Measurements from ENCODE around the gene NEDD8. TPM values are rescaled to one million over a fixed set of nuclear protein-coding genes. Genes with fewer than 3 reads are reported as not detected.

The NEDD8 gene
- total RNA-seq, 2 experiments from 2014 or later: 42.0 to 43.5 TPM

DNA sequence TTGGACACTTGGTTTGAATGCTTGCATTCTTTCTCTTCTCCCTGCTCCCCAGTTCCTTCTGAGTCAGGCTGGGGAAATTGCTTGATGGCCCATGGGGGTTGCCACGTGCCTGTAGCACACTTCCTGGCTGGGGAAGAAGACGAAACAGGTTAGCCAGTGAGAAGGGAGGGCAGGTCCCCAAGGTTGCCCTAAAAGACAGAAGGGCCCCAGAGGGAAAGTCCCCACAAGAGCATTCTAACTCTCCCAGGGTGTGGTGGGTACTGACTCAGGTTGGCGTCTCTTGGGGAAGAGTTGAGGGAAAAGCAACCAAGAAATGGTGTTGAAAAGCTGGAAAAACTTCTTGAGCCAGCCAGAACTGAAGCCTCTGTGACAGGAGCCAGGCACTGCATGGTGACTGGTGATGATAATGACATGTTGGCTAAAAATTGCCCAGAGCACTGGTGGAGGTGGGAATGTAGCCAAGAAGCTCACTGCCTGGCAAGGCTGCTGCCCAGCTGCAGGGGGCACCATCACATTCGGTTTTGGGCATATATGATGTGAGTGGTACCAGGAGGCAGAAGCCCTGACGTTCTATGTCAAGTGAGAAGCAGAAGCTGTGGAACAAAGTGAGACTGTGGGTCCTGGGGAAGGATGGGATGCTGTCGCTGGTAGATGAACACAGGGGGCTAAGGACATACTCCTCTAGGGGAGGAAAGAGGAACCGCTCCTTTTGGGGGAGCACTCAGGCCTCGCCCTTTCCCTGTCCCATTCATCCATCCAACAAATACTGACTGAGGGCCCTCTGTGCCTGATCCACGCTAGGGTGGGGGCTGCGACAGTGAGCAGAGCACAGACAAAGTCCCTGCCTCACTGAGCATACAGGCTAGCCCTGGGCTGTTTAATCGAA is 47.4 kb upstream of the NEDD8 start:
- Histone ChIP-seq H3K27ac (ENCODE audit: low read depth in 1 of 2, low read length in 2 of 2) (peak overlapping the region in 1 of 2 donors; percentile 33), H3K9me3 (ENCODE audit: control insufficient read depth in 1 of 2, insufficient read depth in 1 of 2, low read length in 2 of 2) (no peaks in the 10 kb centered on the region), H3K4me3 (ENCODE audit: low read length) (no peak overlapping the region), H3K4me1 (ENCODE audit: insufficient read depth, low read length) (peaks cover 38% of the 10 kb centered on the region), H3K27me3 (ENCODE audit: control insufficient read depth in 1 of 2, insufficient read depth in 2 of 2, low read length in 2 of 2) (no peaks in the 10 kb centered on the region), H3K36me3 (ENCODE audit: insufficient read depth, low read length) (no peaks in the 10 kb centered on the region)
- DNase-seq: peak in 12 of 14 experiments; percentile 23 to 87 (median 40)
- TF ChIP-seq, protein P1, sequence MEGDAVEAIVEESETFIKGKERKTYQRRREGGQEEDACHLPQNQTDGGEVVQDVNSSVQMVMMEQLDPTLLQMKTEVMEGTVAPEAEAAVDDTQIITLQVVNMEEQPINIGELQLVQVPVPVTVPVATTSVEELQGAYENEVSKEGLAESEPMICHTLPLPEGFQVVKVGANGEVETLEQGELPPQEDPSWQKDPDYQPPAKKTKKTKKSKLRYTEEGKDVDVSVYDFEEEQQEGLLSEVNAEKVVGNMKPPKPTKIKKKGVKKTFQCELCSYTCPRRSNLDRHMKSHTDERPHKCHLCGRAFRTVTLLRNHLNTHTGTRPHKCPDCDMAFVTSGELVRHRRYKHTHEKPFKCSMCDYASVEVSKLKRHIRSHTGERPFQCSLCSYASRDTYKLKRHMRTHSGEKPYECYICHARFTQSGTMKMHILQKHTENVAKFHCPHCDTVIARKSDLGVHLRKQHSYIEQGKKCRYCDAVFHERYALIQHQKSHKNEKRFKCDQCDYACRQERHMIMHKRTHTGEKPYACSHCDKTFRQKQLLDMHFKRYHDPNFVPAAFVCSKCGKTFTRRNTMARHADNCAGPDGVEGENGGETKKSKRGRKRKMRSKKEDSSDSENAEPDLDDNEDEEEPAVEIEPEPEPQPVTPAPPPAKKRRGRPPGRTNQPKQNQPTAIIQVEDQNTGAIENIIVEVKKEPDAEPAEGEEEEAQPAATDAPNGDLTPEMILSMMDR (IDR thresholded peaks at IDR 0.05): no peak
- H3K4me1 Mint-ChIP-seq (ENCODE audit: low read depth): peaks cover 33% of the 10 kb centered on the region
- intact Hi-C loops (cut with DNase I, micrococcal nuclease): loop anchor here in 1 of 2 experiments (1.0 kb wide), 1 partner anchor 18 kb away; no protein-coding TSS in a partner anchor
- H3K27me3 Mint-ChIP-seq: no peaks in the 10 kb centered on the region
- no peak overlapping the region for H3K4me3 Mint-ChIP-seq
- H3K36me3 Mint-ChIP-seq (ENCODE audit: low read depth): no peaks in the 10 kb centered on the region
- peak; percentile 84 for ATAC-seq (ENCODE audit: poor library complexity)
- POLR2A ChIA-PET: interaction anchor here (0.5 to 1.1 kb wide), 4 partner anchors 8 to 164 kb away, joined by 3 read pairs; partner anchors contain the start of gene RABGGTA
- H3K9me3 Mint-ChIP-seq: no peaks in the 10 kb centered on the region
- CTCF ChIA-PET: interaction anchor here (0.8 to 4.4 kb wide), 5 partner anchors 9 to 162 kb away, joined by 3 to 24 read pairs (median 8); partner anchors contain the start of genes DHRS1, NOP9, RABGGTA and TINF2
- peak overlapping the region; percentile 81 for H3K27ac Mint-ChIP-seq

DNA sequence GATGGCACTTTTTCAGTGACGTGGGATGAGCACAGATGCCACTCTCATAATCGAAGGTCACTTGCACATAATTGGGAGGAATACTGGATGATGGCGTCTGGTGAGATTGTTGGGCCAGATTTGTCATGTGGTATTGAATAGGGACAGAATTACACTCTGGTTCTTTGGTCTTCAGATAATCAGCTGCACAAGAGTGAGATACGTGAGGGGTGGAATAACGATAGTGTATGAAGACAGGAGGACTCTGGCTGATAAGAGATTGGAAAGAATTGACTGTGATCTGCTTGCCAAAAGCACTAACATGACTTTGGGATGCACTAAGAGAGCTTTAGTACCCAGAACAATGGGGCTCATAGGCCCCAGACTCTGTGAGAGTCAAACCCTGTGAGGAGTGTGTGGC is 46.3 kb upstream of the NEDD8 start:
- intact Hi-C loops (cut with DNase I, micrococcal nuclease): no loop called here
- H3K36me3 ChIP-seq (ENCODE audit: insufficient read depth, low read length): no peaks in the 10 kb centered on the region
- no peak overlapping the region for H3K4me3 Mint-ChIP-seq
- CTCF ChIA-PET: interaction anchor here (4.0 to 4.4 kb wide), 2 partner anchors 8 to 19 kb away, joined by 20 to 24 read pairs; partner anchors contain the start of genes DHRS1, NOP9 and RABGGTA
- H3K27ac ChIP-seq (ENCODE audit: low read depth in 1 of 2, low read length in 2 of 2): no peak overlapping the region
- no peaks in the 10 kb centered on the region for H3K27me3 Mint-ChIP-seq
- no peaks in the 10 kb centered on the region for H3K9me3 ChIP-seq (ENCODE audit: control insufficient read depth in 1 of 2, insufficient read depth in 1 of 2, low read length in 2 of 2)
- H3K9me3 Mint-ChIP-seq: no peaks in the 10 kb centered on the region
- DNase-seq: no peak
- no peaks in the 10 kb centered on the region for H3K36me3 Mint-ChIP-seq (ENCODE audit: low read depth)
- TF ChIP-seq, protein P1 (IDR thresholded peaks at IDR 0.05): no peak
- no peaks in the 10 kb centered on the region for H3K27me3 ChIP-seq (ENCODE audit: control insufficient read depth in 1 of 2, insufficient read depth in 2 of 2, low read length in 2 of 2)
- H3K4me1 Mint-ChIP-seq (ENCODE audit: low read depth): peaks cover 44% of the 10 kb centered on the region
- H3K4me1 ChIP-seq (ENCODE audit: insufficient read depth, low read length): peaks cover 49% of the 10 kb centered on the region
- no peak overlapping the region for H3K4me3 ChIP-seq (ENCODE audit: low read length)
- POLR2A ChIA-PET: no interaction called here
- H3K27ac Mint-ChIP-seq: peak overlapping the region; percentile 81
- no peak for ATAC-seq (ENCODE audit: poor library complexity)

DNA sequence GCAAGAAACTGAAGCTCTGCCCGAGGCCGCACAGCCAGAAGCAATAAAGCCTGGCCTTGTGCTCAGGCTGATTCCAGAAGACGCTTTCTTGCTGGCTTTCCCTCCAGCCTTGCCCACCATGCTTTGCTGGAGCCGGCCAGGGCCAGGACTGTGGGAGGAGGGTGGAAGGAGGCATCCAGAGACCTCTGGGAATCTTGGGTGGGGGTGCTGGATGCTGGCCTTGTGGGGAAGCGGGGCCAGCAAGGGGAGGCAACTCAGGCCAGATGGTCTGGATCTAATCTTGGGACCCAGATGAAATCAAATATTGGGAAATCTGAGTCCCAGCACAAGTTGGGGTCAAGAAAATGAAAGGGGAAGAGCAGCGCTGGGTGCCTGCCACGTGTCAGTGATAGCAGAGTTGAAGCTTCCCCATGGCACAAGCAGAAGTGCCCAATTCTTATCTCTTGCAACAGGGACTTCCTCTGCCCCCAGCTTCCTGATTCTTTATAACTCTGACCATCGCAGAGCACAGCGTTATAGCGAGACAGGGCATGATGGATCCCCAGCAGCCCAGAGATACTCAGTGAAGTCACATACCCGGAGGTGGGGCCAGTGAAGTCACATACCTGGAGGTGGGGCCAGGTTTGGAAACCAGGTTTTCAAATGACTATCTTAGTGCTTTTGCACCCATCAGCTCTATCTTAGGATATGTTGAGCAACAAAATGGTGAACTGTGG is 45.6 kb upstream of the NEDD8 start:
- Histone ChIP-seq H3K4me1 (ENCODE audit: insufficient read depth, low read length) (peaks cover 50% of the 10 kb centered on the region), H3K4me3 (ENCODE audit: low read length) (no peak overlapping the region), H3K9me3 (ENCODE audit: control insufficient read depth in 1 of 2, insufficient read depth in 1 of 2, low read length in 2 of 2) (no peaks in the 10 kb centered on the region), H3K36me3 (ENCODE audit: insufficient read depth, low read length) (no peaks in the 10 kb centered on the region), H3K27ac (ENCODE audit: low read depth in 1 of 2, low read length in 2 of 2) (no peak overlapping the region), H3K27me3 (ENCODE audit: control insufficient read depth in 1 of 2, insufficient read depth in 2 of 2, low read length in 2 of 2) (no peaks in the 10 kb centered on the region)
- Mint-ChIP-seq H3K36me3 (ENCODE audit: low read depth) (no peaks in the 10 kb centered on the region), H3K9me3 (no peaks in the 10 kb centered on the region), H3K4me1 (ENCODE audit: low read depth) (peaks cover 49% of the 10 kb centered on the region), H3K4me3 (no peak overlapping the region), H3K27ac (peak overlapping the region; percentile 81), H3K27me3 (no peaks in the 10 kb centered on the region)
- DNase-seq (peak in 2 of 14 experiments; percentile 47 to 50), ATAC-seq (ENCODE audit: poor library complexity) (no peak)
- TF ChIP-seq, protein P1 (IDR thresholded peaks at IDR 0.05): no peak
- POLR2A ChIA-PET: no interaction called here
- CTCF ChIA-PET: interaction anchor here (4.4 kb wide), 1 partner anchor 20 kb away, joined by 24 read pairs; the partner anchor contains the start of genes DHRS1 and NOP9
- intact Hi-C loops (cut with DNase I, micrococcal nuclease): no loop called here

Measured in CD4-positive, alpha-beta T cell (primary cell).